Upper lobe of left lung (tissue), 6 donors: ENCODE results near the gene IL1RAPL1. TPM values are rescaled to one million over a fixed set of nuclear protein-coding genes. Genes with fewer than 3 reads are reported as not detected.

Experiments used
- ATAC-seq, 2 donors: fragments of 200-7000 bp; cut with Tn5 transposase; one replicate each; pipeline ENCODE4 v1.9.1; 2022; ENCODE audit warnings: mild to moderate bottlenecking in 2 of 2, moderate library complexity in 2 of 2; ENCODE audit not compliant: low FRiP score in 2 of 2
- DNase-seq, 2 donors: peaks; one replicate each; pipeline ENCODE4 v3.0.0-alpha.2; 2019 to 2020
- H3K27ac ChIP-seq, 4 donors: fragments of 200-600 bp; sonication (generic); one replicate each; pipeline ENCODE4 v1.5.1; 2016 to 2019
- H3K27me3 ChIP-seq, 4 donors: fragments of 200-600 bp; sonication (generic); one replicate each; pipeline ENCODE4 v1.5.1; 2017 to 2019
- H3K36me3 ChIP-seq, 4 donors: fragments of 200-600 bp; sonication (generic); one replicate each; pipeline ENCODE4 v1.5.1; 2016 to 2019
- H3K4me1 ChIP-seq, 4 donors: fragments of 200-600 bp; sonication (generic); one replicate each; pipeline ENCODE4 v1.5.1; 2018 to 2019
- H3K4me3 ChIP-seq, 4 donors: fragments of 200-600 bp; sonication (generic); one replicate each; pipeline ENCODE4 v1.5.1; 2017 to 2019; ENCODE audit warnings: mild to moderate bottlenecking in 2 of 4, moderate library complexity in 1 of 4
- H3K9me3 ChIP-seq, 4 donors: fragments of 200-600 bp; sonication (generic); one replicate each; pipeline ENCODE4 v1.5.1; 2018 to 2019
- EP300 ChIP-seq, 4 donors: sonication (generic); formaldehyde crosslinking; IDR thresholded peaks; one replicate each; pipeline ENCODE4 v1.5.1; 2017; ENCODE audit warnings: antibody characterized with exemption in 4 of 4, control low read depth in 2 of 4
- POLR2A ChIP-seq, 4 donors: fragments of 450-650 bp; IDR thresholded peaks; one replicate each; pipeline ENCODE4 v1.5.1; 2016 to 2017; ENCODE audit warnings: antibody characterized with exemption in 4 of 4, mild to moderate bottlenecking in 2 of 4
- POLR2AphosphoS5 ChIP-seq, 2 donors: sonication (generic); formaldehyde crosslinking; IDR thresholded peaks; one replicate each; pipeline ENCODE4 v1.5.1; 2017; ENCODE audit warnings: antibody characterized with exemption in 2 of 2
- WGBS, 2 donors: methylation state at CpG; one replicate each; pipeline ENCODE4 v1.1.5; 2017 to 2018; 5-methylcytosine and 5-hydroxymethylcytosine counted together
- total RNA-seq, 6 donors: library from RNA; depleted of rRNA in 4 of 6; stranded (reverse); fragments of >200 nt in 4 of 6; gene quantifications; one replicate each; pipeline versions ENCODE4 v1.1.0 to v1.2.1, GENCODE V29; 2016 to 2021
- TF ChIP-seq, protein P1 (sequence below), 6 experiments: fragments of 450-650 bp in 4 of 6; fragments of 200-600 bp in 2 of 6; sonication (generic) in 2 of 6; IDR thresholded peaks; one replicate each; pipeline ENCODE4 v1.5.1; 2016 to 2019; ENCODE audit warnings: antibody characterized with exemption in 6 of 6
- donor health status: DM: no; HTN: no; CAD: no; lungs with moderate emphysema.
- donor health status: DM: no; HTN: yes; CAD: no; lungs with severe emphysema.

The IL1RAPL1 gene
- total RNA-seq, 6 donors from 2014 or later = 0.09 to 0.46 (median 0.33) TPM; not detected in 3

GRCh38 chrX:28584025-28584424, 3.2 kb upstream of the IL1RAPL1 start:
- Histone ChIP-seq H3K27me3 (peaks cover 0 to 4% (median 0%) of the 10 kb centered on the region in 4 donors), H3K27ac (no peak overlapping the region), H3K4me3 (no peak overlapping the region), H3K36me3 (no peaks in the 10 kb centered on the region), H3K9me3 (no peaks in the 10 kb centered on the region), H3K4me1 (no peaks in the 10 kb centered on the region)
- ATAC-seq (no peak), DNase-seq (no peak)
- TF ChIP-seq, protein P1, sequence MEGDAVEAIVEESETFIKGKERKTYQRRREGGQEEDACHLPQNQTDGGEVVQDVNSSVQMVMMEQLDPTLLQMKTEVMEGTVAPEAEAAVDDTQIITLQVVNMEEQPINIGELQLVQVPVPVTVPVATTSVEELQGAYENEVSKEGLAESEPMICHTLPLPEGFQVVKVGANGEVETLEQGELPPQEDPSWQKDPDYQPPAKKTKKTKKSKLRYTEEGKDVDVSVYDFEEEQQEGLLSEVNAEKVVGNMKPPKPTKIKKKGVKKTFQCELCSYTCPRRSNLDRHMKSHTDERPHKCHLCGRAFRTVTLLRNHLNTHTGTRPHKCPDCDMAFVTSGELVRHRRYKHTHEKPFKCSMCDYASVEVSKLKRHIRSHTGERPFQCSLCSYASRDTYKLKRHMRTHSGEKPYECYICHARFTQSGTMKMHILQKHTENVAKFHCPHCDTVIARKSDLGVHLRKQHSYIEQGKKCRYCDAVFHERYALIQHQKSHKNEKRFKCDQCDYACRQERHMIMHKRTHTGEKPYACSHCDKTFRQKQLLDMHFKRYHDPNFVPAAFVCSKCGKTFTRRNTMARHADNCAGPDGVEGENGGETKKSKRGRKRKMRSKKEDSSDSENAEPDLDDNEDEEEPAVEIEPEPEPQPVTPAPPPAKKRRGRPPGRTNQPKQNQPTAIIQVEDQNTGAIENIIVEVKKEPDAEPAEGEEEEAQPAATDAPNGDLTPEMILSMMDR (IDR thresholded peaks at IDR 0.05) = no peak
- TF ChIP-seq EP300 (IDR thresholded peaks at IDR 0.05) (no peak), POLR2AphosphoS5 (IDR thresholded peaks at IDR 0.05) (no peak), POLR2A (IDR thresholded peaks at IDR 0.05) (no peak)

GRCh38 chrX:28585767-28586166, 1.5 kb upstream of the IL1RAPL1 start:
- Histone ChIP-seq H3K27me3 (peaks cover 0 to 4% (median 0%) of the 10 kb centered on the region in 4 donors), H3K9me3 (no peaks in the 10 kb centered on the region), H3K4me1 (no peaks in the 10 kb centered on the region), H3K4me3 (no peak overlapping the region), H3K27ac (no peak overlapping the region), H3K36me3 (no peaks in the 10 kb centered on the region)
- WGBS, 2 donors = 24 to 28% methylated on average over 7 to 10 of the region's 10 CpGs
- ATAC-seq (no peak), DNase-seq (no peak)
- TF ChIP-seq POLR2A (IDR thresholded peaks at IDR 0.05) (no peak), POLR2AphosphoS5 (IDR thresholded peaks at IDR 0.05) (no peak), EP300 (IDR thresholded peaks at IDR 0.05) (no peak)
- TF ChIP-seq, protein P1 (IDR thresholded peaks at IDR 0.05) = no peak

GRCh38 chrX:28586286-28586685, 960 bp upstream of the IL1RAPL1 start:
- Histone ChIP-seq H3K4me1 (no peaks in the 10 kb centered on the region), H3K4me3 (peak overlapping the region in 3 of 4 donors; percentile 4 to 29 (median 23)), H3K27me3 (peaks cover 0 to 4% (median 0%) of the 10 kb centered on the region in 4 donors), H3K36me3 (no peaks in the 10 kb centered on the region), H3K9me3 (no peaks in the 10 kb centered on the region), H3K27ac (no peak overlapping the region)
- no peak for ATAC-seq
- TF ChIP-seq EP300 (IDR thresholded peaks at IDR 0.05) (no peak), POLR2AphosphoS5 (IDR thresholded peaks at IDR 0.05) (no peak), POLR2A (IDR thresholded peaks at IDR 0.05) (no peak)
- TF ChIP-seq, protein P1 (IDR thresholded peaks at IDR 0.05) = no peak
- DNase-seq = no peak
- 0 to 20% methylated on average over 1 to 9 of the region's 9 CpGs for WGBS, 2 donors

- Histone ChIP-seq H3K36me3 (no peaks in the 10 kb centered on the region), H3K4me3 (no peak overlapping the region), H3K9me3 (no peaks in the 10 kb centered on the region), H3K27ac (no peak overlapping the region), H3K27me3 (peaks cover 0 to 4% (median 0%) of the 10 kb centered on the region in 4 donors), H3K4me1 (no peaks in the 10 kb centered on the region)
- ATAC-seq (no peak), DNase-seq (no peak)
- TF ChIP-seq POLR2AphosphoS5 (IDR thresholded peaks at IDR 0.05) (no peak), EP300 (IDR thresholded peaks at IDR 0.05) (no peak), POLR2A (IDR thresholded peaks at IDR 0.05) (no peak)
- TF ChIP-seq, protein P1 (IDR thresholded peaks at IDR 0.05) = no peak
- 58 to 75% methylated on average over 5 of the region's 5 CpGs for WGBS, 2 donors
Measured at GRCh38 chrX:28589046-28589445, 1.8 kb downstream of the IL1RAPL1 start.

- 42 to 72% methylated on average over 2 of the region's 2 CpGs for WGBS, 2 donors
- no peak overlapping the region for H3K4me3 ChIP-seq
Measured at GRCh38 chrX:28590396-28590795, 3.1 kb downstream of the IL1RAPL1 start.

More at GRCh38 chrX:28590396-28590795, 3.1 kb downstream of the IL1RAPL1 start:
- TF ChIP-seq, protein P1 (IDR thresholded peaks at IDR 0.05) = no peak
- TF ChIP-seq POLR2AphosphoS5 (IDR thresholded peaks at IDR 0.05) = no peak
- TF ChIP-seq POLR2A (IDR thresholded peaks at IDR 0.05) = no peak
- no peak for TF ChIP-seq EP300 (IDR thresholded peaks at IDR 0.05)
- Histone ChIP-seq H3K27me3 (peaks cover 0 to 4% (median 0%) of the 10 kb centered on the region in 4 donors), H3K36me3 (no peaks in the 10 kb centered on the region), H3K27ac (no peak overlapping the region), H3K4me1 (no peaks in the 10 kb centered on the region), H3K9me3 (no peaks in the 10 kb centered on the region)
- ATAC-seq (no peak), DNase-seq (no peak)
